H9 (cell line): ENCODE data around the gene VDAC1. TPM values are rescaled to one million over a fixed set of nuclear protein-coding genes. Genes with fewer than 3 reads are reported as not detected.

Experiments used
- DNase-seq: peaks from one replicate; pipeline ENCODE4 v3.0.0-alpha.2; 2017
- H2AFZ ChIP-seq: one replicate; pipeline ENCODE4 v1.6.1; 2013; ENCODE audit warnings: mild to moderate bottlenecking, low read length, control low read depth, moderate library complexity
- H2AK5ac ChIP-seq: 2 replicates; pipeline ENCODE4 v1.6.1; 2013; ENCODE audit warnings: low read length, control low read depth, mixed read lengths; ENCODE audit not compliant: insufficient read length
- H2BK120ac ChIP-seq: one replicate; pipeline ENCODE4 v1.6.1; 2013; ENCODE audit warnings: low read depth, mild to moderate bottlenecking, low read length, control low read depth, inconsistent platforms; ENCODE audit not compliant: poor library complexity, severe bottlenecking
- H2BK12ac ChIP-seq: 2 replicates; pipeline ENCODE4 v1.6.1; 2013; ENCODE audit warnings: low read length, control low read depth, mixed read lengths, low read depth; ENCODE audit not compliant: insufficient read length
- H2BK15ac ChIP-seq: 2 replicates; pipeline ENCODE4 v1.6.1; 2013; ENCODE audit warnings: low read depth, low read length, control low read depth
- H2BK20ac ChIP-seq: one replicate; pipeline ENCODE4 v1.6.1; 2013; ENCODE audit warnings: low read depth, mild to moderate bottlenecking, low read length, control low read depth, inconsistent platforms; ENCODE audit not compliant: poor library complexity, severe bottlenecking
- H2BK5ac ChIP-seq: 2 replicates; pipeline ENCODE4 v1.6.1; 2013; ENCODE audit warnings: low read length, control low read depth, mixed read lengths; ENCODE audit not compliant: insufficient read length
- H3K14ac ChIP-seq: 2 replicates; pipeline ENCODE4 v1.6.1; 2013; ENCODE audit warnings: low read length, control low read depth; ENCODE audit not compliant: insufficient read depth
- H3K18ac ChIP-seq: 2 replicates; pipeline ENCODE4 v1.6.1; 2013; ENCODE audit warnings: low read depth, mild to moderate bottlenecking, mixed read lengths, low read length, control low read depth; ENCODE audit not compliant: insufficient read length
- H3K23ac ChIP-seq: 2 replicates; pipeline ENCODE4 v1.6.1; 2013; ENCODE audit warnings: low read length, control low read depth, mixed read lengths, low read depth; ENCODE audit not compliant: insufficient read length
- H3K23me2 ChIP-seq: 2 replicates; pipeline ENCODE4 v1.6.1; 2013; ENCODE audit warnings: low read depth, mild to moderate bottlenecking, mixed read lengths, low read length, control low read depth; ENCODE audit not compliant: insufficient read length, poor library complexity, severe bottlenecking
- H3K27ac ChIP-seq: 2 replicates; pipeline ENCODE4 v1.5.1; 2013; ENCODE audit warnings: low read length, control low read depth, mixed read lengths, low read depth; ENCODE audit not compliant: insufficient read length
- H3K27me3 ChIP-seq: 2 replicates; pipeline ENCODE4 v1.6.1; 2013; ENCODE audit warnings: low read length, control low read depth, inconsistent platforms; ENCODE audit not compliant: insufficient read depth
- H3K4ac ChIP-seq: 2 replicates; pipeline ENCODE4 v1.6.1; 2013; ENCODE audit warnings: low read depth, mild to moderate bottlenecking, control low read depth, inconsistent platforms, low read length, moderate library complexity
- H3K4me1 ChIP-seq: 2 replicates; pipeline ENCODE4 v1.6.1; 2013; ENCODE audit warnings: low read length, control low read depth, inconsistent platforms; ENCODE audit not compliant: insufficient read depth
- H3K4me2 ChIP-seq: 2 replicates; pipeline ENCODE4 v1.6.1; 2013; ENCODE audit warnings: low read length, control low read depth, mixed read lengths; ENCODE audit not compliant: insufficient read length, insufficient read depth
- H3K56ac ChIP-seq: 2 replicates; pipeline ENCODE4 v1.6.1; 2013; ENCODE audit warnings: low read depth, mild to moderate bottlenecking, mixed read lengths, low read length, control low read depth; ENCODE audit not compliant: insufficient read length
- H3K79me1 ChIP-seq: 2 replicates; pipeline ENCODE4 v1.6.1; 2013; ENCODE audit warnings: low read depth, mild to moderate bottlenecking, moderate library complexity, low read length, control low read depth, inconsistent platforms; ENCODE audit not compliant: insufficient read depth, poor library complexity, severe bottlenecking
- H3K79me2 ChIP-seq: 2 replicates; pipeline ENCODE4 v1.6.1; 2013; ENCODE audit warnings: low read length, control low read depth, inconsistent platforms; ENCODE audit not compliant: insufficient read depth
- H3K9ac ChIP-seq: 2 replicates; pipeline ENCODE4 v1.6.1; 2013; ENCODE audit warnings: low read length, control low read depth, mixed read lengths; ENCODE audit not compliant: insufficient read length; ENCODE audit errors: extremely low read depth
- H3K9me3 ChIP-seq: one replicate; pipeline ENCODE4 v1.6.1; 2013; ENCODE audit warnings: low read depth, low read length, inconsistent platforms; ENCODE audit not compliant: control insufficient read depth
- H3T11ph ChIP-seq: one replicate; pipeline ENCODE4 v1.6.1; 2013; ENCODE audit warnings: mild to moderate bottlenecking, low read length, control low read depth, inconsistent platforms
- H4K20me1 ChIP-seq: one replicate; pipeline ENCODE4 v1.6.1; 2013; ENCODE audit not compliant: control insufficient read depth, insufficient read length, insufficient read depth
- H4K5ac ChIP-seq: 2 replicates; pipeline ENCODE4 v1.6.1; 2013; ENCODE audit warnings: low read depth, mild to moderate bottlenecking, mixed read lengths, low read length, control low read depth; ENCODE audit not compliant: insufficient read length
- H4K8ac ChIP-seq: replicated peaks from 2 replicates; pipeline ENCODE4 v1.6.1; 2013; ENCODE audit warnings: low read length, control low read depth, mixed read lengths, low read depth; ENCODE audit not compliant: insufficient read length
- H4K91ac ChIP-seq: 2 replicates; pipeline ENCODE4 v1.6.1; 2013; ENCODE audit warnings: low read depth, mild to moderate bottlenecking, moderate library complexity, mixed read lengths, low read length, control low read depth; ENCODE audit not compliant: insufficient read length
- H3K27ac Mint-ChIP-seq, 3 experiments: 2 replicates in 2 of 3; 3 replicates in 1 of 3; pipeline ENCODE4 v1.8.0; 2020 to 2021; ENCODE audit warnings: mixed read lengths in 3 of 3, mild to moderate bottlenecking in 1 of 3, moderate library complexity in 1 of 3
- H3K27me3 Mint-ChIP-seq: 2 replicates; pipeline ENCODE4 v1.8.0; 2021; ENCODE audit warnings: low read depth, mild to moderate bottlenecking, moderate library complexity, mixed read lengths
- H3K36me3 Mint-ChIP-seq, 3 experiments: 2 replicates in 2 of 3; 3 replicates in 1 of 3; pipeline ENCODE4 v1.8.0; 2020 to 2021; ENCODE audit warnings: low read depth in 3 of 3, mixed read lengths in 3 of 3; ENCODE audit not compliant: insufficient read depth in 1 of 3
- H3K4me1 Mint-ChIP-seq, 2 experiments: 2 replicates each; pipeline ENCODE4 v1.8.0; 2020; ENCODE audit warnings: mixed read lengths in 2 of 2
- H3K4me3 Mint-ChIP-seq, 2 experiments: 2 replicates in 1 of 2; 3 replicates in 1 of 2; pipeline ENCODE4 v1.8.0; 2020 to 2021; ENCODE audit warnings: mild to moderate bottlenecking in 2 of 2, mixed read lengths in 2 of 2, moderate library complexity in 1 of 2
- H3K9me3 Mint-ChIP-seq, 2 experiments: 2 replicates in 1 of 2; 3 replicates in 1 of 2; pipeline ENCODE4 v1.8.0; 2020; ENCODE audit warnings: mild to moderate bottlenecking in 2 of 2, mixed read lengths in 2 of 2, moderate library complexity in 1 of 2
- CTCF ChIP-seq: fragments of 200-600 bp; sonication (generic); conservative IDR thresholded peaks from 3 replicates; pipeline ENCODE4 v1.8.0; 2021; ENCODE audit warnings: antibody characterized with exemption, mild to moderate bottlenecking
- WGBS: extraction: QIAGEN DNeasy Blood & Tissue Kit; methylation state at CpG from one replicate; pipeline ENCODE4 v1.1.7; 2013; ENCODE audit warnings: missing lambda C conversion rate, low lambda C conversion rate, mixed read lengths; ENCODE audit not compliant: insufficient read length; ENCODE audit errors: extremely low coverage; 5-methylcytosine and 5-hydroxymethylcytosine counted together
- total RNA-seq: library from RNA; stranded (reverse); gene quantifications from 2 replicates; pipeline ENCODE4 v1.2.1, GENCODE V29; 2021

The VDAC1 gene
- total RNA-seq, 1 experiment from 2014 or later = 208 TPM

- Histone ChIP-seq H4K20me1 (no peaks in the 10 kb centered on the region), H3K56ac (no peak overlapping the region), H3K27ac (no peak overlapping the region), H3T11ph (no peak overlapping the region), H3K79me2 (no peaks in the 10 kb centered on the region), H2BK15ac (no peak overlapping the region), H2AK5ac (no peak overlapping the region), H4K91ac (no peak overlapping the region), H3K9me3 (no peaks in the 10 kb centered on the region), H3K9ac (no peak overlapping the region), H3K4me2 (no peak overlapping the region), H2BK20ac (no peak overlapping the region), H3K4me1 (no peaks in the 10 kb centered on the region), H4K5ac (no peak overlapping the region), H4K8ac (no peak overlapping the region), H2BK120ac (no peak overlapping the region), H3K27me3 (no peaks in the 10 kb centered on the region), H3K4ac (no peak overlapping the region), H3K79me1 (no peaks in the 10 kb centered on the region), H2BK12ac (no peak overlapping the region), H3K23me2 (no peaks in the 10 kb centered on the region), H2BK5ac (no peak overlapping the region), H3K18ac (no peak overlapping the region), H2AFZ (no peak overlapping the region), H3K14ac (no peak overlapping the region), H3K23ac (no peak overlapping the region)
- H3K36me3 Mint-ChIP-seq = no peaks in the 10 kb centered on the region; a peak in 2 of 7 replicates
- no CpG with 5 or more reads among the region's 5 CpGs for WGBS
- H3K4me3 Mint-ChIP-seq = no peak overlapping the region
- DNase-seq = no peak
- peaks cover 2% of the 10 kb centered on the region for H3K27me3 Mint-ChIP-seq
- no peak overlapping the region for H3K27ac Mint-ChIP-seq
- no peak for TF ChIP-seq CTCF
- H3K9me3 Mint-ChIP-seq = peaks cover 9 to 10% of the 10 kb centered on the region in 2 experiments; a peak in 4 of 5 replicates
- H3K4me1 Mint-ChIP-seq = peaks cover 6 to 17% of the 10 kb centered on the region in 2 experiments; a peak in 3 of 4 replicates
Measured at GRCh38 chr5:133934822-133935666, 69.7 kb downstream of the VDAC1 start.
